Neural cell (in vitro differentiated cells): ENCODE data around the gene RHCG.

ENCODE experiments used
- POLR2AphosphoS5 ChIP-seq: IDR thresholded peaks from 2 replicates; pipeline ENCODE4 v1.6.1; 2012
- RAD21 ChIP-seq: fragments of 450-650 bp; conservative IDR thresholded peaks from 2 replicates; pipeline ENCODE4 v1.6.1; 2014; ENCODE audit warnings: antibody characterized with exemption, mild to moderate bottlenecking, moderate library complexity
- TAF1 ChIP-seq: IDR thresholded peaks from 2 replicates; pipeline ENCODE4 v1.6.1; 2012; ENCODE audit warnings: low read depth
- TF ChIP-seq, protein P1 (sequence below): fragments of 450-650 bp; IDR thresholded peaks from 2 replicates; pipeline ENCODE4 v1.5.1; 2014; ENCODE audit warnings: antibody characterized with exemption, mild to moderate bottlenecking, moderate library complexity; ENCODE audit not compliant: poor library complexity, severe bottlenecking

- TF ChIP-seq POLR2AphosphoS5: no peak
- TF ChIP-seq, protein P1, sequence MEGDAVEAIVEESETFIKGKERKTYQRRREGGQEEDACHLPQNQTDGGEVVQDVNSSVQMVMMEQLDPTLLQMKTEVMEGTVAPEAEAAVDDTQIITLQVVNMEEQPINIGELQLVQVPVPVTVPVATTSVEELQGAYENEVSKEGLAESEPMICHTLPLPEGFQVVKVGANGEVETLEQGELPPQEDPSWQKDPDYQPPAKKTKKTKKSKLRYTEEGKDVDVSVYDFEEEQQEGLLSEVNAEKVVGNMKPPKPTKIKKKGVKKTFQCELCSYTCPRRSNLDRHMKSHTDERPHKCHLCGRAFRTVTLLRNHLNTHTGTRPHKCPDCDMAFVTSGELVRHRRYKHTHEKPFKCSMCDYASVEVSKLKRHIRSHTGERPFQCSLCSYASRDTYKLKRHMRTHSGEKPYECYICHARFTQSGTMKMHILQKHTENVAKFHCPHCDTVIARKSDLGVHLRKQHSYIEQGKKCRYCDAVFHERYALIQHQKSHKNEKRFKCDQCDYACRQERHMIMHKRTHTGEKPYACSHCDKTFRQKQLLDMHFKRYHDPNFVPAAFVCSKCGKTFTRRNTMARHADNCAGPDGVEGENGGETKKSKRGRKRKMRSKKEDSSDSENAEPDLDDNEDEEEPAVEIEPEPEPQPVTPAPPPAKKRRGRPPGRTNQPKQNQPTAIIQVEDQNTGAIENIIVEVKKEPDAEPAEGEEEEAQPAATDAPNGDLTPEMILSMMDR: no peak
- no peak for TF ChIP-seq TAF1
- TF ChIP-seq RAD21: no peak
Measured at GRCh38 chr15:89442155-89442554, 54.2 kb downstream of the RHCG start.
